HG03175 (cell line): Measurements from ENCODE around the gene CDC42BPA.
"Not testable (repeated sequence)": the region's sequence is repeated elsewhere in the genome, so short reads cannot be mapped to it uniquely, and the experiment has no call there.

ENCODE experiments used
- ATAC-seq: cut with Tn5 transposase; IDR thresholded peaks from one replicate; pipeline ENCODE4 v1.9.1; 2021; ENCODE audit warnings: mild to moderate bottlenecking, moderate library complexity; ENCODE audit not compliant: unreplicated experiment

CDC42BPA gene

DNA sequence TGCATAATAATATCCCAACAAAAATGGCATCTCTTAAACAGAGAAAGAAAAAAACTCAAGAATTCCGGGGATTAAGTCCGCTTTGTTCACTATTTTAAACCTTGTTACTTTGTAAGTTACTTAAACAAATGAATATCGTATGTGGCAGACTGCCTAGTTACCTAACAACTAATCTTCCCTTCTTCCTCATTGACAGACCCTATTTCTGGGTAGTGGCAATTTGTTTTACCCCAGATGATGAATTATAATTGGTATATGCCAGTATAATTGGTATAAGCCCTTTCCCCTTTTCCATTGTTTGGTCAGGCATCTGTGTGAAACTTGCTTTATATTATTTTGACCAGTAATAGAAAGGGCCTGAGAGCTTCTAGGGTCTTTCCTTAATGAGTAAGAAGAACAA lies 52.4 kb downstream of the CDC42BPA start:
- ATAC-seq, result no peak

- no peak for ATAC-seq
These were observed 54.4 kb downstream of the CDC42BPA start for GRCh38 chr1:227263869-227264268.

DNA sequence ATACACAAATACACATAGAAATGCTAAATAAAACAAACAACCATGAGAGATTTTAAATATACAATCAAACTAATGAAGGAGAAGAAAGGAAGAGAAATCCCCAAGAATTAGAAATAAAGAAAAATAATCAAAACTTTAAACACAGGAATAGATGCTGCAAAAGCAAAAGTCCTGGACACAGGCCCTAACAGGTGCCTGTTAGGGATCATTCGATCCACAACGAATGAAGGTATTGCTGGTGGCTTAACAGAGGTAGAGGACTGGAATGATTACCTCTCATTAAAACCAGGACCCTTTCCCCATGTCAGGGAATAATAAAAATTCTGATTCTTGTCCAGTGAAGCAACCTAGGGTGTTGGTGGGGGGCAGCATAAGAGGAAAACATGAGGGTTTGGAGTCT lies 56.8 kb downstream of the CDC42BPA start:
- no peak for ATAC-seq

GRCh38 chr1:227260433-227260832 lies 57.9 kb downstream of the CDC42BPA start:
- ATAC-seq, result no peak

DNA sequence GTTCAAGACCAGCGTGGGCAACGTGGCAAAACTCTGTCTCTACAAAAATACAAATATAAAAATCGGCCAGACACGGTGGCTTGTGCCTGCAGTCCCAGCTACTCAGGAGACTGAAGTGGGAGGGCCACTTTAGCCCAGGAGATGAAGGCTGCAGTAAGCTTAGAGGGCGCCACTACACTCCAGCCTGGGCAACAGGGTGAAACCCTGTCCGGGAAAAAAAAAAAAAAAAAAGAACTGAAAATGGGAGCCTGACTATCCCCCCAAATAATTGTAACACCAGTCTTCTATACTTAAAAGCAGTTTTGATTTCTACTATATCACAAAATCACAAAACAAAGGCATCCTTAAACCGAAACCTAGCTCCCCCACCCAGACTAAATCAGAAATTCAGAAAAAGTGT lies 60.3 kb downstream of the CDC42BPA start:
- no peak for ATAC-seq

GRCh38 chr1:227255086-227255732 lies 63.1 kb downstream of the CDC42BPA start:
- no peak for ATAC-seq

DNA sequence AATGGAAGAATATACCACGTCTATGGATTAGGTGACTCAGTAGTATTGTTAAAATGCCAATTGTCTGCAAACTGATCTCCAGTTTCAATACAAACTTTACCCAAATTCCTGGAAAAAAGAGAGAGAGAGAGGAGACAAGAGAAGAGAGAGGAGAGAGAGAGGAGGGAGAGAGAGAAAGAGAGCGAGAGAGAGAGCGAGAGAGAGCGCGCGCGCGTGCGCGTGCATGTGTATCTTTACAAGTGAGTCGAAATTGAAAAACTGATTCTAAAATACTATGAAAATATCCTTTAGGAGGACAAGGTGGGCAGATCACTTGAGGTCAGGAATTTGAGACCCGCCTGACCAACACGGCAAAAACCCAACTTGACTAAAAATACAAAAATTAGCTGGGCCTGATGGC lies 65.2 kb downstream of the CDC42BPA start:
- no peak for ATAC-seq

DNA sequence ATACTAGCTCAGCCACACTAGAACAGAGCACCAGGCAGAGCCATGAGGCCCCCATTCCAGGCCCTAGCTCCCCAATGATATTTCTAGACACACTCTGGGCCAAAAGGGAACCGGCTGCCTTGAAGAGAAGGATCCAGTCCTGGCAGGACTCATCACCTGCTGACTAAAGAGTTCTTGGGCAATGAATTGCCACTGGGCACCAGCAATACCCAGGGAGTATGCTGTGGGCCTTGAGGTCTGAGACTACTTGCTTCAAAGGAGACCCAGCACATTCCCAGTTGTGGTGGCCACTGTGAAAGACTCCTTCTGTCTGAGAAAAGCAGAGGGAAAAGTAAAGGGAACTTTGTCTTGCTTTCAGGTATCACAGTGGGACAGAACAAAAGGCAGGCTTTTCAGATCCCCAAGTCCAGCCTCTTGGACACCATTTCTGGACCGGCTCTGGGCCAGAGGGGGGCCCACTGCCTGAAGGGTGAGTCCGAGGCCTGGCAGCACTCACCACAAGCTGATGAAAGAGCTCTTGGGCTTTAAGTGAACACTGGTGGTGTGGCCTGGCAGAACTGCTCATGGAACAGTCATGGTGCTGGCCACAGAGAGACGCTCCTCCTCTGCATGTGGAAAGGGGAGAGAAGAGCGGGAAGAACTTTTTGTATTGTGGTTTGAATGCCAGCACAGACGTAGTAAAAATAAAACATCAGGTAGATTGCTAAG lies 72.5 kb downstream of the CDC42BPA start:
- no peak for ATAC-seq

- no peak for ATAC-seq
These were observed 73.8 kb downstream of the CDC42BPA start for GRCh38 chr1:227244339-227245118.

GRCh38 chr1:227242811-227243682 lies 75.2 kb downstream of the CDC42BPA start:
- ATAC-seq, result no peak

GRCh38 chr1:227240983-227241382 lies 77.3 kb downstream of the CDC42BPA start:
- no peak for ATAC-seq

DNA sequence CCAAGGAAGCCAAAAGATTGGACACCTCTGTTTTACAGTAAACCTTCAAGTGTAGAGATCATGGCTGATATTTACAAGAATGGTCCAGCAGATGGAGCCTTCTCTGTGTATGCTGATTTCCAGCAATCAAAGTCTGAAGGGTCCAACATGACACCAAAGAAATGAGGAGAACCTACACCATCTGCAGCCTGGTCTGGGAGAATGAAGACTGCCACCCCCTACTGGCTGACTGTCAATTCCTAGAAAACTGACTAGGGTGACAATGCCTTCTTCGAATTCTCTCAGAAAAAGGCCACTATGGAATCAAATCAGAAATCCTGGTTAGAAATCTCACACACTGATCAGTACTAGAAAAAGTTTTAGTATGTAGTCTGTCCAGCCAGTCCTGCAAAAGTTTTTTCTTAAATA lies 83.3 kb downstream of the CDC42BPA start:
- peak; percentile 63 for ATAC-seq

DNA sequence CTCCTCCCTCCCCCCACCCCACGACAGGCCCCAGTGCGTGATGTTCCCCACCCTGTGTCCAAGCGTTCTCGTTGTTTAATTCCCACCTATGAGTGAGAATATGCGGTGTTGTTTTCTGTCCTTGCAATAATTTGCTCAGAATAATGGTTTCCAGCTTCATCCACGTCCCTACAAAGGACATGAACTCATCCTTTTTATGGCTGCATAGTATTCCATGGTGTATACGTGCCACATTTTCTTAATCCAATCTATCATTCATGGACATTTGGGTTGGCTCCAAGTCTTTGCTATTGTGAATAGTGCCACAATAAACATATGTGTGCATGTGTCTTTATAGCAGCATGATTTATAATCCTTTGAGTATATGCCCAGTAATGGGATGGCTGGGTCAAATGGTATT lies 87.2 kb downstream of the CDC42BPA start:
- ATAC-seq, result not testable (repeated sequence)

DNA sequence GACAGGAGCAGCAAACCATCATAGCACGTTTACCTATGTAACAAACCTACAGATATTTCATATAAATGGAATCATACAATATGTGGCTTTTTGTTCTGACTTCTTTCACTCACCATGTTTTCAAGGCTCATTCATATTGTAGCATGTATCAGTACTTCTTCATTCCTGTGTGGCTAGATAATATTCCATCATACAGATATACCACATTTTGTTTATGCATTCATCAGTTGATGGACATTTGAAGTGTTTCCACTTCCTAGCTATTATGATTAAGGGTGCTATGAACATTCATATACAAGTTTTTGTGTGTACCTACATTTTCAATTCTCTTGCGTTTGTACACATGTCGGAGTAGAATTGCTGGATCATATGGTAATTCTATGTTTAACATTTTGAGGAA lies 90.1 kb downstream of the CDC42BPA start:
- no peak for ATAC-seq

DNA sequence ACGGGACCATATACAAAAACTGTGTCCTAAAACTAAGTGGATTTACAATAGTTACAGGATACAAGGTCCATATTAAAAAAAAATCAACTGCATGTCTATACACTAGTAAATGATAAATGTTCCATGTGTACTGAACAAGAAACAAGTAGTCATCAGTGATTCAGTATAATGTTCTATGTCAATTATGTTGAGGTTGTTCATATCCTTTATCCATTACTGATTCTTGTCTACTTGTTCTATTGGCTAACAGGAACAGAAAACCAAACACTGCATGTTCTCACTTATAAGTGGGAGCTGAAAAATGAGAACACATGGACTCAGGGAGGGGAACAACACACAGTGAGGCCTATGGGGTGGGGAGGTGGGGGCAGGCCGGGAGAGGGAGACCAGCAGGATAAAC lies 90.5 kb downstream of the CDC42BPA start:
- ATAC-seq, result no peak

GRCh38 chr1:227225715-227226346 lies 92.5 kb downstream of the CDC42BPA start:
- ATAC-seq, result no peak

DNA sequence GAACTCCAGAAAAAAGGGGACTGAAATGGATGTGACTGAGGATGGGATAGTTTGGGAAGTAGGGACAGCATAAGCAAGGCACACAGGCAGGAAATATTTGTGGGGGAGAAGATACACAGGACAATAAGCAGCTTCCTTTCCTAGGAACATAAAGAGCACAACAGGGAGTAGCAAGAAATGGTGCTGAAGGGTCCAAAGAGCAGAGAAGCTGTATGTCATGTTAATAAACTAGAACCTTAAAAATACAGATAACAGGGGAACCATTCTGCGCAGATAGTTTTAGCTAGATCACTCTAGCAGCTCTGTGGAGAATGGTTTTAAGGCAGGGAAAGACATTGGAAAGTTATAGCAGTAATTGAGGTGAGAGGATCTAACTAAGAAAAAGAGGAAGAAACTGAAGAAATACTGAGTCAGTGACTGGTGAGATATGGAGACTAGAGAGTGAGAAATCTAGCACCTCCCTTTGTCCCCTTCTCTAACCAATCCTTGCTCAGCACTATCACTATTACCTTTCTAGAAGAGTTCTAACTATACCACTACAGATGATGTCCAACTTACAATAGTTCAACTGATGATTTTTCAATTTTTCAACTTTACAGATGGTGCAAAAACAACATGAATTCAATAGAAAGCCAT lies 95.0 kb downstream of the CDC42BPA start:
- no peak for ATAC-seq

DNA sequence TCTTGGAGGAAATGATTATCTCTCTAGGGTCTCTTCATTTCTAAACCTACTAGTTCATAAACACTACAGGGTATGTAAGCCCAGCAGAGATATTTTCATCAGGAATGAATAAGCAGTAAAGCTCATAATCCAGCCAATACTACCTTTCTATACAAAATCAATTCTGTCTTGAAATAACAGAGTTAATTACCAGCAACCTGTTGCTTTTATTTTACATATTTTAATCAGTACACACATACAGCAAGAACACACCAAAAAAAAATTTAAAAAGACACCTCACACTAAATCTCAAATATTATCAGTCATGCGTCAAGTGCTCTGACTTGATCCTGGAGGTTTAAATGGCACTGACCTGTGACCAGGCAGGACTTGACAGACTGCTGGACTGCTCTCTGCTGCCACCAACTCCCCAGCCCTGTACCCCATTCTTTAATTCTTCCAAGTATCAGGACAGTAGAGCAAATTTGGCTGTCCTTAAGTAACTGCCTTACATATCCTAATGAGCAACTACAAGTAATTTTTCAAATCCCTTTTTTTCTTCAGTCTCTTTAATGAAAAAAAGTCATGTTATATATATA lies 98.5 kb downstream of the CDC42BPA start:
- ATAC-seq, result no peak

GRCh38 chr1:227218870-227219573 lies 99.3 kb downstream of the CDC42BPA start:
- ATAC-seq, result no peak
